ENCODE measurements around the gene NFKBIB. TPM values are rescaled to one million over a fixed set of nuclear protein-coding genes. Genes with fewer than 3 reads are reported as not detected.
"Not testable (repeated sequence)": the region's sequence is repeated elsewhere in the genome, so short reads cannot be mapped to it uniquely, and the experiment has no call there.

Gene NFKBIB
- total and polyA plus RNA-seq, 2 experiments from 2014 or later = 24.1 to 29.6 TPM

DNA sequence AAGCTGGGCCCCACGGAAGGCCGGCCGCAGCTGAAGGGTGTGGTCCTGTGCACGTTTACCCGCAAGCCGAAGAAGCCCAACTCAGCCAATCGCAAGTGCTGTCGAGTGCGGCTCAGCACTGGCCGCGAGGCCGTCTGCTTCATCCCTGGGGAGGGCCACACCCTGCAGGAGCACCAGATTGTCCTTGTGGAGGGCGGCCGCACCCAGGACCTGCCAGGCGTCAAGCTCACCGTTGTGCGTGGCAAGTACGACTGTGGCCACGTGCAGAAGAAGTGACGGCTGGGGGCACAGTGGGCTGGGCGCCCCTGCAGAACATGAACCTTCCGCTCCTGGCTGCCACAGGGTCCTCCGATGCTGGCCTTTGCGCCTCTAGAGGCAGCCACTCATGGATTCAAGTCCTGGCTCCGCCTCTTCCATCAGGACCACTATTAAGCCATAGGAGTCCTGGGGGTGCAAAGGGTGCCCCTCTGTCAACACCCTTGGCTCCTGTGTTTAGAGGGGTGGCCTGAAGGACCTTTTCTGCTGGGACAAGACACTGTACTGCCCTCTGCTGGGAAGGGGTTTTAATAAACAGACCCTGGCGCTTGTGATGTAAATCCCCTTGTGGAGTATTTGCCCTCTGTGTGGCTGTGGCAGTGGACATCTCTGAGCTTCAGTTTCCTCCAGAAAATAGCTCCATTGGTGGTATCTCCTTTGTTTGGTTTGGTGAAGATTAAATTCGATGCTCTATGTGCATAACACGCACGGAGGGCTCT, 32.8 kb downstream of the NFKBIB start:
- Histone ChIP-seq H3K4me1 (ENCODE audit: insufficient read depth) (peaks cover 4% of the 10 kb centered on the region), H3K9me3 (ENCODE audit: low read depth) (no peaks in the 10 kb centered on the region), H3K4me3 (no peak overlapping the region), H3K79me2 (peaks cover 39% of the 10 kb centered on the region), H3K27me3 (no peaks in the 10 kb centered on the region), H3K9me2 (replicated peaks; ENCODE audit: insufficient read depth) (no peaks in the 10 kb centered on the region), H3K36me3 (replicated peaks; ENCODE audit: insufficient read depth, low read depth) (no peaks in the 10 kb centered on the region), H4K20me1 (ENCODE audit: insufficient read depth, poor library complexity, severe bottlenecking) (no peaks in the 10 kb centered on the region), H3K4me2 (peak overlapping the region; percentile 89), H2AFZ (no peak overlapping the region), H3K27ac (no peak overlapping the region)
- DNase-seq (ENCODE audit: low spot score) = no peak
- 98% methylated on average over 29 of the region's 29 CpGs for WGBS (ENCODE audit: low lambda C conversion rate, missing lambda C conversion rate)
- TF ChIP-seq CTCF (IDR thresholded peaks at IDR 0.05; ENCODE audit: poor library complexity) (peak; percentile 34), EZH2 (IDR thresholded peaks at IDR 0.05; ENCODE audit: borderline replicate concordance) (no peak)

GRCh38 chr19:38933544-38933943, 33.8 kb downstream of the NFKBIB start:
- Histone ChIP-seq H3K4me1 (ENCODE audit: insufficient read depth) (peaks cover 4% of the 10 kb centered on the region), H3K27me3 (no peaks in the 10 kb centered on the region), H3K4me3 (no peak overlapping the region), H3K9me2 (replicated peaks; ENCODE audit: insufficient read depth) (no peaks in the 10 kb centered on the region), H4K20me1 (ENCODE audit: insufficient read depth, poor library complexity, severe bottlenecking) (no peaks in the 10 kb centered on the region), H3K4me2 (no peak overlapping the region), H3K36me3 (replicated peaks; ENCODE audit: insufficient read depth, low read depth) (no peaks in the 10 kb centered on the region), H2AFZ (no peak overlapping the region), H3K27ac (no peak overlapping the region), H3K9me3 (ENCODE audit: low read depth) (no peaks in the 10 kb centered on the region), H3K79me2 (peaks cover 32% of the 10 kb centered on the region)
- WGBS (ENCODE audit: low lambda C conversion rate, missing lambda C conversion rate) = 98% methylated on average over 3 of the region's 4 CpGs
- DNase-seq (ENCODE audit: low spot score) = no peak
- TF ChIP-seq EZH2 (IDR thresholded peaks at IDR 0.05; ENCODE audit: borderline replicate concordance) (no peak), EZH2phosphoT487 (IDR thresholded peaks at IDR 0.05; ENCODE audit: low read depth, severe bottlenecking, unreplicated experiment) (no peak), CTCF (IDR thresholded peaks at IDR 0.05; ENCODE audit: poor library complexity) (no peak)

- H3K4me1 ChIP-seq (ENCODE audit: insufficient read depth) = no peaks in the 10 kb centered on the region
- no peaks in the 10 kb centered on the region for H4K20me1 ChIP-seq (ENCODE audit: insufficient read depth, poor library complexity, severe bottlenecking)
- WGBS (ENCODE audit: low lambda C conversion rate, missing lambda C conversion rate) = 66% methylated on average over 5 of the region's 5 CpGs
- DNase-seq (ENCODE audit: low spot score) = no peak
- H3K9me3 ChIP-seq (ENCODE audit: low read depth) = no peaks in the 10 kb centered on the region
- H3K4me2 ChIP-seq = no peak overlapping the region
- no peaks in the 10 kb centered on the region for H3K27me3 ChIP-seq
- no peaks in the 10 kb centered on the region for H3K79me2 ChIP-seq
- H2AFZ ChIP-seq = no peak overlapping the region
- TF ChIP-seq EZH2phosphoT487 (IDR thresholded peaks at IDR 0.05; ENCODE audit: low read depth, severe bottlenecking, unreplicated experiment) = no peak
- no peaks in the 10 kb centered on the region for H3K36me3 ChIP-seq (replicated peaks; ENCODE audit: insufficient read depth, low read depth)
- H3K27ac ChIP-seq = no peak overlapping the region
- no peak overlapping the region for H3K4me3 ChIP-seq
- no peaks in the 10 kb centered on the region for H3K9me2 ChIP-seq (replicated peaks; ENCODE audit: insufficient read depth)
Observed at GRCh38 chr19:38939957-38940356, 40.2 kb downstream of the NFKBIB start.

- not testable (repeated sequence) for DNase-seq (ENCODE audit: low spot score); H3K4me1 ChIP-seq (ENCODE audit: insufficient read depth); H2AFZ ChIP-seq; H3K27me3 ChIP-seq; H3K9me3 ChIP-seq (ENCODE audit: low read depth); H3K4me3 ChIP-seq; H3K4me2 ChIP-seq; H4K20me1 ChIP-seq (ENCODE audit: insufficient read depth, poor library complexity, severe bottlenecking); H3K79me2 ChIP-seq; H3K9me2 ChIP-seq (replicated peaks; ENCODE audit: insufficient read depth); H3K36me3 ChIP-seq (replicated peaks; ENCODE audit: insufficient read depth, low read depth); H3K27ac ChIP-seq
- WGBS (ENCODE audit: low lambda C conversion rate, missing lambda C conversion rate) = 93% methylated on average over 5 of the region's 5 CpGs
Observed at GRCh38 chr19:38941466-38941865, 41.7 kb downstream of the NFKBIB start.

Data from hepatocyte (in vitro differentiated cells).